Endothelial cell of umbilical vein (primary cell): ENCODE data around the gene BCL11A. TPM values are rescaled to one million over a fixed set of nuclear protein-coding genes. Genes with fewer than 3 reads are reported as not detected.

Source experiments
- BruUV-seq: library from RNA; stranded (reverse); fragments of 400-500 nt; replicated peaks from 2 replicates; lab custom pipeline; 2021; lab: Mats Ljungman, UMichigan
- CTCF ChIA-PET: fragments of 300-600, 350-600 bp; sonication (Branson Sonifier 250); formaldehyde crosslinking; loops from one replicate; lab custom pipeline; 2021; ENCODE audit warnings: antibody characterized with exemption, inconsistent platforms; lab: Charles Lee
- POLR2A ChIA-PET: fragments of 300-600, 350-600 bp; sonication (Branson Sonifier 250); formaldehyde crosslinking; loops from one replicate; lab custom pipeline; 2021; ENCODE audit warnings: antibody characterized with exemption, inconsistent platforms; lab: Charles Lee
- DNase-seq: peaks from one replicate; pipeline ENCODE4 v3.0.0-alpha.2; 2011; ENCODE audit warnings: low read depth, low spot score
- FAIRE-seq: peaks from 2 replicates; lab custom pipeline; 2011; peaks lifted over from hg19 to GRCh38; lab: Jason Lieb, UNC
- H2AFZ ChIP-seq: 2 replicates; pipeline ENCODE4 v1.6.0; 2012; ENCODE audit warnings: low read depth, low read length, control low read depth, inconsistent platforms
- H3K27ac ChIP-seq: 2 replicates; pipeline ENCODE4 v1.5.1; 2011; ENCODE audit warnings: low read depth, mild to moderate bottlenecking, control low read depth, low read length, moderate library complexity; ENCODE audit not compliant: insufficient read depth
- H3K27me3 ChIP-seq, 2 experiments: 2 replicates each; pipeline versions ENCODE4 v1.6.0 to v1.6.1; 2011; ENCODE audit warnings: low read length in 2 of 2, mixed read lengths in 1 of 2; ENCODE audit not compliant: control insufficient read depth in 2 of 2, insufficient read depth in 2 of 2
- H3K36me3 ChIP-seq, 2 experiments: 2 replicates in 1 of 2; 3 replicates in 1 of 2; pipeline ENCODE4 v1.5.1; 2011; ENCODE audit warnings: low read length in 2 of 2, mild to moderate bottlenecking in 1 of 2, moderate library complexity in 1 of 2; ENCODE audit not compliant: control insufficient read depth in 2 of 2, insufficient read depth in 2 of 2; ENCODE audit errors: extremely low read depth in 1 of 2
- H3K4me1 ChIP-seq: 3 replicates; pipeline ENCODE4 v1.5.1; 2011; ENCODE audit warnings: mild to moderate bottlenecking, low read length; ENCODE audit not compliant: control insufficient read depth, insufficient read depth; ENCODE audit errors: extremely low read depth
- H3K4me2 ChIP-seq: 2 replicates; pipeline ENCODE4 v1.6.1; 2011; ENCODE audit warnings: low read length, control low read depth, mixed read lengths; ENCODE audit not compliant: insufficient read depth
- H3K4me3 ChIP-seq, 3 experiments: fragments of 200-600 bp in 1 of 3; sonication (generic), shearing (Covaris generic) in 1 of 3; replicated peaks in 1 of 3; 2 replicates each; pipeline ENCODE4 v1.5.1; 2011 to 2016; ENCODE audit warnings: control low read depth in 3 of 3, low read length in 3 of 3, mild to moderate bottlenecking in 2 of 3, inconsistent platforms in 1 of 3, low read depth in 1 of 3, moderate library complexity in 1 of 3; ENCODE audit not compliant: insufficient read depth in 1 of 3
- H3K79me2 ChIP-seq: 2 replicates; pipeline ENCODE4 v1.6.0; 2012; ENCODE audit warnings: low read length, inconsistent platforms; ENCODE audit not compliant: control insufficient read depth, insufficient read depth
- H3K9ac ChIP-seq: replicated peaks from 2 replicates; pipeline ENCODE3; 2011; ENCODE audit warnings: low read length, control low read depth; ENCODE audit not compliant: insufficient read depth; ENCODE audit errors: extremely low read depth
- H3K9me1 ChIP-seq: replicated peaks from 3 replicates; pipeline ENCODE4 v1.6.0; 2011; ENCODE audit warnings: mild to moderate bottlenecking, low read length; ENCODE audit not compliant: control insufficient read depth, insufficient read depth; ENCODE audit errors: extremely low read depth
- H3K9me3 ChIP-seq: replicated peaks from 2 replicates; pipeline ENCODE4 v1.5.1; 2012; ENCODE audit warnings: low read length, inconsistent platforms; ENCODE audit not compliant: control insufficient read depth, insufficient read depth
- H4K20me1 ChIP-seq: replicated peaks from 2 replicates; pipeline ENCODE3; 2011; ENCODE audit warnings: mild to moderate bottlenecking, low read length; ENCODE audit not compliant: control insufficient read depth, insufficient read depth; ENCODE audit errors: extremely low read depth
- EZH2 ChIP-seq: IDR thresholded peaks from 2 replicates; pipeline ENCODE4 v1.6.1; 2012; ENCODE audit warnings: borderline replicate concordance, low read depth, mild to moderate bottlenecking, moderate library complexity, low read length, inconsistent platforms; ENCODE audit not compliant: severe bottlenecking
- FOS ChIP-seq: IDR thresholded peaks from 2 replicates; pipeline ENCODE4 v1.6.1; 2011; ENCODE audit warnings: mild to moderate bottlenecking, low read length, moderate library complexity, borderline replicate concordance; ENCODE audit not compliant: insufficient read depth
- GATA2 ChIP-seq: IDR thresholded peaks from 2 replicates; pipeline ENCODE4 v1.7.0; 2011; ENCODE audit warnings: low read depth, mild to moderate bottlenecking, moderate library complexity, mixed read lengths, low read length; ENCODE audit not compliant: insufficient read length, insufficient read depth
- JUN ChIP-seq: IDR thresholded peaks from 2 replicates; pipeline ENCODE4 v1.6.1; 2011; ENCODE audit warnings: borderline replicate concordance, low read depth; ENCODE audit not compliant: insufficient read length, insufficient read depth
- MYC ChIP-seq: IDR thresholded peaks from one replicate; pipeline ENCODE4 v1.6.1; 2011; ENCODE audit warnings: mild to moderate bottlenecking, low read depth, low read length
- POLR2A ChIP-seq: IDR thresholded peaks from 2 replicates; pipeline ENCODE4 v1.6.1; 2012; ENCODE audit warnings: low read depth, mild to moderate bottlenecking, control low read depth, low read length
- POLR2AphosphoS5 ChIP-seq: IDR thresholded peaks from 2 replicates; pipeline ENCODE4 v1.6.1; 2012; ENCODE audit warnings: low read depth, mild to moderate bottlenecking, control low read depth, low read length, moderate library complexity; ENCODE audit not compliant: insufficient read depth
- dilution Hi-C: fragments of 300-500 bp; cut with MboI; formaldehyde crosslinking; loops from one replicate; pipeline ENCODE4 v1.15.0; 2019; ENCODE audit warnings: low sequenced_read_pairs; ENCODE audit not compliant: extremely low pct_ligation_motif_present
- intact Hi-C: fragments of 100-400 bp; cut with micrococcal nuclease; formaldehyde crosslinking; loops from one replicate; pipeline ENCODE4 v1.10.0; 2022
- polyA plus RNA-seq, 4 experiments: library from polyadenylated mRNA; depleted of rRNA in 3 of 4; stranded (reverse) in 3 of 4; unstranded in 1 of 4; fragments of >200 nt; gene quantifications; 2 replicates each; pipeline versions ENCODE4 v1.2.1 to v1.2.3, GENCODE V29; 2011 to 2012; ENCODE audit warnings: missing spikeins in 1 of 4
- total RNA-seq: library from RNA; stranded (reverse); gene quantifications from 2 replicates; pipeline ENCODE4 v1.2.3, GENCODE V29; 2021
- TF ChIP-seq, protein P1 (sequence below), 2 donors: IDR thresholded peaks; 1 replicate in 1 of 2; 2 replicates in 1 of 2; pipeline ENCODE4 v1.5.1; 2011; ENCODE audit warnings: low read length in 2 of 2, mild to moderate bottlenecking in 2 of 2, moderate library complexity in 2 of 2, control low read depth in 1 of 2, inconsistent platforms in 1 of 2, low read depth in 1 of 2; ENCODE audit not compliant: insufficient read depth in 1 of 2; ENCODE audit errors: extremely low read depth in 1 of 2
- TF ChIP-seq, protein P2 (sequence below): IDR thresholded peaks from 2 replicates; pipeline ENCODE4 v1.6.1; 2011; ENCODE audit not compliant: insufficient read depth, insufficient read length

The BCL11A gene
- total and polyA plus RNA-seq, 2 donors (not counting 3 experiments of a cell fraction or from before 2014, with no cell fraction given), result 0.12 to 0.88 TPM

DNA sequence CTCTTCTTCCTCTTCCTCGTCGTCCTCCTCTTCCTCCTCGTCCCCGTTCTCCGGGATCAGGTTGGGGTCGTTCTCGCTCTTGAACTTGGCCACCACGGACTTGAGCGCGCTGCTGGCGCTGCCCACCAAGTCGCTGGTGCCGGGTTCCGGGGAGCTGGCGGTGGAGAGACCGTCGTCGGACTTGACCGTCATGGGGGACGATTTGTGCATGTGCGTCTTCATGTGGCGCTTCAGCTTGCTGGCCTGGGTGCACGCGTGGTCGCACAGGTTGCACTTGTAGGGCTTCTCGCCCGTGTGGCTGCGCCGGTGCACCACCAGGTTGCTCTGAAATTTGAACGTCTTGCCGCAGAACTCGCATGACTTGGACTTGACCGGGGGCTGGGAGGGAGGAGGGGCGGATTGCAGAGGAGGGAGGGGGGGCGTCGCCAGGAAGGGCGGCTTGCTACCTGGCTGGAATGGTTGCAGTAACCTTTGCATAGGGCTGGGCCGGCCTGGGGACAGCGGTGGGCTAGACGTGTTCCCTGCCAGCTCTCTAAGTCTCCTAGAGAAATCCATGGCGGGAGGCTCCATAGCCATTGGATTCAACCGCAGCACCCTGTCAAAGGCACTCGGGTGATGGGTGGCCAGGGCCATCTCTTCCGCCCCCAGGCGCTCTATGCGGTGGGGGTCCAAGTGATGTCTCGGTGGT lies 91.9 kb downstream of the BCL11A start:
- CTCF ChIA-PET, result no interaction called here

DNA sequence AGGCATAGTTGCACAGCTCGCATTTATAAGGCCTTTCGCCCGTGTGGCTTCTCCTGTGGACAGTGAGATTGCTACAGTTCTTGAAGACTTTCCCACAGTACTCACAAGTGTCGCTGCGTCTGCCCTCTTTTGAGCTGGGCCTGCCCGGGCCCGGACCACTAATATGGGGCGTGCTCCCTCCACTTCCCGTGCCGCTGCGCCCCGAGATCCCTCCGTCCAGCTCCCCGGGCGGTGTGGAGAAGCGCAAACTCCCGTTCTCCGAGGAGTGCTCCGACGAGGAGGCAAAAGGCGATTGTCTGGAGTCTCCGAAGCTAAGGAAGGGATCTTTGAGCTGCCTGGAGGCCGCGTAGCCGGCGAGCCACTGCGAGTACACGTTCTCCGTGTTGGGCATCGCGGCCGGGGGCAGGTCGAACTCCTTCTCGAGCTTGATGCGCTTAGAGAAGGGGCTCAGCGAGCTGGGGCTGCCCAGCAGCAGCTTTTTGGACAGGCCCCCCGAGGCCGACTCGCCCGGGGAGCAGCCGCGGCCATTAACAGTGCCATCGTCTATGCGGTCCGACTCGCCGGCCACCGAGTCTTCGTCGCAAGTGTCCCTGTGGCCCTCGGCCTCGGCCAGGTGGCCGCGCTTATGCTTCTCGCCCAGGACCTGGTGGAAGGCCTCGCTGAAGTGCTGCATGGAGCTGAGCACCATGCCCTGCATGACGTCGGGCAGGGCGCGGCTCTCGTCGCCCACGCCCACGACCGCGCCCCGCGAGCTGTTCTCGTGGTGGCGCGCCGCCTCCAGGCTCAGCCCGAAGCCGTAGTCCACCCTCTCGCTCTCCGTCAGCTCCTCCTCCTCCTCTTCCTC lies 92.7 kb downstream of the BCL11A start:
- ChIA-PET POLR2A (no interaction called here), CTCF (no interaction called here)
- Histone ChIP-seq H3K4me3 (no peak overlapping the region), H2AFZ (no peak overlapping the region), H3K9ac (no peak overlapping the region), H4K20me1 (no peaks in the 10 kb centered on the region), H3K9me3 (no peaks in the 10 kb centered on the region), H3K27ac (no peak overlapping the region), H3K36me3 (no peaks in the 10 kb centered on the region), H3K4me1 (no peaks in the 10 kb centered on the region), H3K4me2 (no peak overlapping the region), H3K79me2 (no peaks in the 10 kb centered on the region), H3K27me3 (no peaks in the 10 kb centered on the region), H3K9me1 (no peaks in the 10 kb centered on the region)
- no peak for DNase-seq
- dilution Hi-C loops, result no loop called here
- BruUV-seq, result no TSS peak
- FAIRE-seq, result no peak
- intact Hi-C loops, result no loop called here
- TF ChIP-seq POLR2A, result no peak
- no peak for TF ChIP-seq POLR2AphosphoS5
- no peak for TF ChIP-seq JUN
- TF ChIP-seq GATA2, result no peak
- no peak for TF ChIP-seq EZH2
- TF ChIP-seq, protein P1, sequence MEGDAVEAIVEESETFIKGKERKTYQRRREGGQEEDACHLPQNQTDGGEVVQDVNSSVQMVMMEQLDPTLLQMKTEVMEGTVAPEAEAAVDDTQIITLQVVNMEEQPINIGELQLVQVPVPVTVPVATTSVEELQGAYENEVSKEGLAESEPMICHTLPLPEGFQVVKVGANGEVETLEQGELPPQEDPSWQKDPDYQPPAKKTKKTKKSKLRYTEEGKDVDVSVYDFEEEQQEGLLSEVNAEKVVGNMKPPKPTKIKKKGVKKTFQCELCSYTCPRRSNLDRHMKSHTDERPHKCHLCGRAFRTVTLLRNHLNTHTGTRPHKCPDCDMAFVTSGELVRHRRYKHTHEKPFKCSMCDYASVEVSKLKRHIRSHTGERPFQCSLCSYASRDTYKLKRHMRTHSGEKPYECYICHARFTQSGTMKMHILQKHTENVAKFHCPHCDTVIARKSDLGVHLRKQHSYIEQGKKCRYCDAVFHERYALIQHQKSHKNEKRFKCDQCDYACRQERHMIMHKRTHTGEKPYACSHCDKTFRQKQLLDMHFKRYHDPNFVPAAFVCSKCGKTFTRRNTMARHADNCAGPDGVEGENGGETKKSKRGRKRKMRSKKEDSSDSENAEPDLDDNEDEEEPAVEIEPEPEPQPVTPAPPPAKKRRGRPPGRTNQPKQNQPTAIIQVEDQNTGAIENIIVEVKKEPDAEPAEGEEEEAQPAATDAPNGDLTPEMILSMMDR (IDR thresholded peaks at IDR 0.05; ENCODE audit: extremely low read depth in 1 of 2, insufficient read depth in 1 of 2, low read depth in 1 of 2, low read length in 2 of 2), result no peak
- TF ChIP-seq, protein P2, sequence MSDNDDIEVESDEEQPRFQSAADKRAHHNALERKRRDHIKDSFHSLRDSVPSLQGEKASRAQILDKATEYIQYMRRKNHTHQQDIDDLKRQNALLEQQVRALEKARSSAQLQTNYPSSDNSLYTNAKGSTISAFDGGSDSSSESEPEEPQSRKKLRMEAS, result no peak
- no peak for TF ChIP-seq MYC
- TF ChIP-seq FOS, result no peak

More for the DNA sequence above, 91.9 kb downstream of the BCL11A start:
- Histone ChIP-seq H2AFZ (no peak overlapping the region), H3K27me3 (no peaks in the 10 kb centered on the region), H3K4me1 (no peaks in the 10 kb centered on the region), H3K27ac (no peak overlapping the region), H4K20me1 (no peaks in the 10 kb centered on the region), H3K36me3 (no peaks in the 10 kb centered on the region), H3K4me3 (no peak overlapping the region), H3K9ac (no peak overlapping the region), H3K9me1 (no peaks in the 10 kb centered on the region), H3K79me2 (no peaks in the 10 kb centered on the region), H3K4me2 (no peak overlapping the region), H3K9me3 (no peaks in the 10 kb centered on the region)
- dilution Hi-C loops (no loop called here), intact Hi-C loops (no loop called here)
- TF ChIP-seq EZH2 (no peak), POLR2AphosphoS5 (no peak), POLR2A (no peak)
- DNase-seq, result no peak
- no TSS peak for BruUV-seq
- POLR2A ChIA-PET, result no interaction called here
- FAIRE-seq, result no peak
